Nephron (organoid): ENCODE results near the gene BMP4.

Experiments
- H3K27ac Mint-ChIP-seq, 3 experiments: 2 replicates each; pipeline ENCODE4 v1.8.0; 2020; ENCODE audit warnings: mixed read lengths in 3 of 3, mild to moderate bottlenecking in 2 of 3, moderate library complexity in 1 of 3
- H3K27me3 Mint-ChIP-seq: 2 replicates; pipeline ENCODE4 v1.8.0; 2021; ENCODE audit warnings: low read depth, mild to moderate bottlenecking, moderate library complexity, mixed read lengths
- H3K36me3 Mint-ChIP-seq: 2 replicates; pipeline ENCODE4 v1.8.0; 2020; ENCODE audit warnings: low read depth, mixed read lengths
- H3K4me1 Mint-ChIP-seq: 2 replicates; pipeline ENCODE4 v1.8.0; 2020; ENCODE audit warnings: mixed read lengths
- H3K4me3 Mint-ChIP-seq, 3 experiments: 2 replicates each; pipeline ENCODE4 v1.8.0; 2020; ENCODE audit warnings: mild to moderate bottlenecking in 3 of 3, mixed read lengths in 3 of 3, moderate library complexity in 2 of 3
- H3K9me3 Mint-ChIP-seq: 2 replicates; pipeline ENCODE4 v1.8.0; 2020; ENCODE audit warnings: mixed read lengths
- TF ChIP-seq, protein P1 (sequence below), 3 experiments: fragments of 200-600 bp; sonication (generic); IDR thresholded peaks; one replicate each; pipeline ENCODE4 v1.5.0; 2021; ENCODE audit warnings: antibody characterized with exemption in 3 of 3; ENCODE audit not compliant: unreplicated experiment in 3 of 3

The BMP4 gene

DNA sequence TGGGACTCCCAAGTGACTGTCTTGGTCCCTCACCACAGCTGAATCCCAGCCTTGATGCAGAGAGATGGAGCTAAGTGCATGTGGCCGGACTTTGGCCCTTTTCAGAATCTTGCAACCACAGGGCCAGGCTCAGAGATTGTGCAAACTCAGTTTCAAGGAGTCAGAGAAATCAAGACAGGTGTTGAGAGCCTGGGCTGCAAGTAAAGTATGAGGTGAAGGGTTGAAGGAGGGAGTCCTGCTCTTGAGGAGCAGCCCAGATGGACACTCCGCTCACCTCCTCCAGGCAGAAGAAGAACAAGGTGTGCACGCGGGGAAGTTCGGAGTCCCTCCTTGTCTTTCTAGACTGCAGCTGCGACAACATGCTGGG is 6.3 kb upstream of the BMP4 start:
- Mint-ChIP-seq H3K9me3 (no peaks in the 10 kb centered on the region), H3K4me1 (peaks cover 16% of the 10 kb centered on the region), H3K27me3 (peaks cover 93% of the 10 kb centered on the region), H3K4me3 (peak overlapping the region; percentile 75 to 82 (median 81)), H3K36me3 (no peaks in the 10 kb centered on the region), H3K27ac (peak overlapping the region in 1 of 3 experiments; percentile 32)
- TF ChIP-seq, protein P1, sequence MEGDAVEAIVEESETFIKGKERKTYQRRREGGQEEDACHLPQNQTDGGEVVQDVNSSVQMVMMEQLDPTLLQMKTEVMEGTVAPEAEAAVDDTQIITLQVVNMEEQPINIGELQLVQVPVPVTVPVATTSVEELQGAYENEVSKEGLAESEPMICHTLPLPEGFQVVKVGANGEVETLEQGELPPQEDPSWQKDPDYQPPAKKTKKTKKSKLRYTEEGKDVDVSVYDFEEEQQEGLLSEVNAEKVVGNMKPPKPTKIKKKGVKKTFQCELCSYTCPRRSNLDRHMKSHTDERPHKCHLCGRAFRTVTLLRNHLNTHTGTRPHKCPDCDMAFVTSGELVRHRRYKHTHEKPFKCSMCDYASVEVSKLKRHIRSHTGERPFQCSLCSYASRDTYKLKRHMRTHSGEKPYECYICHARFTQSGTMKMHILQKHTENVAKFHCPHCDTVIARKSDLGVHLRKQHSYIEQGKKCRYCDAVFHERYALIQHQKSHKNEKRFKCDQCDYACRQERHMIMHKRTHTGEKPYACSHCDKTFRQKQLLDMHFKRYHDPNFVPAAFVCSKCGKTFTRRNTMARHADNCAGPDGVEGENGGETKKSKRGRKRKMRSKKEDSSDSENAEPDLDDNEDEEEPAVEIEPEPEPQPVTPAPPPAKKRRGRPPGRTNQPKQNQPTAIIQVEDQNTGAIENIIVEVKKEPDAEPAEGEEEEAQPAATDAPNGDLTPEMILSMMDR (IDR thresholded peaks at IDR 0.05; ENCODE audit: unreplicated experiment in 3 of 3), result no peak

GRCh38 chr14:53958628-53959027 is 2.0 kb upstream of the BMP4 start:
- H3K4me1 Mint-ChIP-seq, result peaks cover 25% of the 10 kb centered on the region
- H3K4me3 Mint-ChIP-seq, result no peak overlapping the region
- TF ChIP-seq, protein P1 (IDR thresholded peaks at IDR 0.05; ENCODE audit: unreplicated experiment in 3 of 3), result no peak
- H3K27me3 Mint-ChIP-seq, result peaks cover 95% of the 10 kb centered on the region
- no peaks in the 10 kb centered on the region for H3K36me3 Mint-ChIP-seq
- H3K9me3 Mint-ChIP-seq, result no peaks in the 10 kb centered on the region
- peak overlapping the region; percentile 1 to 40 (median 39) for H3K27ac Mint-ChIP-seq

GRCh38 chr14:53957739-53958138 is 1.1 kb upstream of the BMP4 start:
- Mint-ChIP-seq H3K4me3 (peak overlapping the region; percentile 73 to 100 (median 95)), H3K27ac (peak overlapping the region; percentile 54 to 76 (median 63)), H3K9me3 (no peaks in the 10 kb centered on the region), H3K27me3 (peaks cover 87% of the 10 kb centered on the region), H3K36me3 (no peaks in the 10 kb centered on the region), H3K4me1 (peaks cover 17% of the 10 kb centered on the region)
- TF ChIP-seq, protein P1 (IDR thresholded peaks at IDR 0.05; ENCODE audit: unreplicated experiment in 3 of 3), result no peak

DNA sequence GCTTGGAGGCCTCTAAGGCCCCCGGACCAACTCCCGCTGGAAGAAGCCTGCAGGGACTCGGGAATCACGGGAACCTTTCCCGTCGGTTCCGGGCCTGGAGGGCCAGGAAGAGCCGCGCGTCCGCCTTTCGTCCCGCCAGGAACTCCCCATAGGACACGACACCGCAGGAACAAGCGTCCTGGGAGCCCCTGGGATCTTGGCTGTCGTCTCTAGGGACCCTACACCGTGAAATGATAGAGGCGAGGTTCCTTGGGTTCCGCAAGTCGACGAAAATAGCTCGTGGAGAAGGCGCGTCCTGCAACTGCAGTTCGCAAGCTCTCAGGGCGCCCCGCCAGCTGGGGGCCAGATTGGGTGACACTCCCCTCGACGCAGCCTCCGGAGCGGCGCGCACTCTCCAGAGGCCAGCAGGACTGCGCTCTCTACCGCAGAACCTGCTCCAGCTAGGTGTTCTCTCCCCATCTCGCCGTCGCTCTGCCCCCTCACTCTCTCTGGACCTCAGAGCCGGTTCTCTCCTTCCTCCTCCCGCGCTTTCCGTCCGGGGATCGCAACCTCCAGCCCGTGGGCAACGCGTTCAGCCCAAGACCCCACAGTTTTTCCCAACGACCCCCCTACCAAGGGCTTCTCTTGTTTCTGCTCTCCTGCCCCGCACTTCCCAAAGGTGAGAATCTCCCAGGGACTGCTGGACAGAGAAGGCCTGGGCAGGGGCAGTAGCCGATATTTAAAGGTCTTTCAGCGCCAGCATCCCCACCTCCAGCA is 776 bp downstream of the BMP4 start:
- Mint-ChIP-seq H3K4me1 (peaks cover 33% of the 10 kb centered on the region), H3K27me3 (peaks cover 84% of the 10 kb centered on the region), H3K27ac (peak overlapping the region; percentile 72 to 96 (median 91)), H3K4me3 (peak overlapping the region; percentile 91 to 100 (median 95)), H3K9me3 (no peaks in the 10 kb centered on the region), H3K36me3 (peaks cover 12% of the 10 kb centered on the region)
- TF ChIP-seq, protein P1 (IDR thresholded peaks at IDR 0.05; ENCODE audit: unreplicated experiment in 3 of 3), result no peak

GRCh38 chr14:53955229-53955556 is 1.4 kb downstream of the BMP4 start:
- TF ChIP-seq, protein P1 (IDR thresholded peaks at IDR 0.05; ENCODE audit: unreplicated experiment in 3 of 3), result no peak
- Mint-ChIP-seq H3K27me3 (peaks cover 83% of the 10 kb centered on the region), H3K4me1 (peaks cover 38% of the 10 kb centered on the region), H3K27ac (peak overlapping the region; percentile 72 to 96 (median 91)), H3K9me3 (no peaks in the 10 kb centered on the region), H3K4me3 (peak overlapping the region; percentile 91 to 100 (median 95)), H3K36me3 (peaks cover 19% of the 10 kb centered on the region)
